H1 (cell line): ENCODE data around the gene TRDMT1. TPM values are rescaled to one million over a fixed set of nuclear protein-coding genes. Genes with fewer than 3 reads are reported as not detected.

ENCODE experiments used
- EZH2 ChIP-seq: fragments of 200-600 bp; sonication (generic); IDR thresholded peaks from 2 replicates; pipeline ENCODE4 v1.7.1; 2012; ENCODE audit warnings: low read depth, mild to moderate bottlenecking, moderate library complexity, low read length, inconsistent platforms; ENCODE audit not compliant: severe bottlenecking
- RBBP5 ChIP-seq: IDR thresholded peaks from 2 replicates; pipeline ENCODE4 v1.7.1; 2012; ENCODE audit warnings: low read depth, mild to moderate bottlenecking, inconsistent platforms, low read length, moderate library complexity, borderline replicate concordance
- SAP30 ChIP-seq: fragments of 300-600 bp; sonication (generic); IDR thresholded peaks from 2 replicates; pipeline ENCODE4 v1.7.1; 2012; ENCODE audit warnings: low read length, moderate library complexity, mild to moderate bottlenecking, inconsistent platforms; ENCODE audit not compliant: insufficient read depth, insufficient replicate concordance
- polyA plus RNA-seq, 7 experiments: library from polyadenylated mRNA; depleted of rRNA in 3 of 7; stranded (reverse) in 5 of 7; unstranded in 2 of 7; fragments of >200 nt in 5 of 7; fragments of 200-250 nt in 2 of 7; gene quantifications; 1 replicate in 5 of 7; 2 replicates in 1 of 7; 4 replicates in 1 of 7; pipeline versions ENCODE4 v1.2.1 to v1.2.3, GENCODE V29; 2011 to 2013; ENCODE audit warnings: missing spikeins in 2 of 7, mixed read lengths in 2 of 7
- total RNA-seq: library from RNA; stranded (reverse); fragmentation: NEBNext Ultra II Directional; extraction: Animal tissue kit (Norgen Biotek cat#: 25700); gene quantifications from 2 replicates; pipeline ENCODE4 v1.2.1, GENCODE V29; 2021
- TF ChIP-seq, protein P1 (sequence below): IDR thresholded peaks from 2 replicates; pipeline ENCODE4 v1.6.1; 2011; ENCODE audit warnings: low read length, improper control_type of control experiment

The TRDMT1 gene
- total and polyA plus RNA-seq, 2 of the 8 experiments (the other 6 are each of a cell fraction or from before 2014, with no cell fraction given): 7.4 to 21.4 TPM

DNA sequence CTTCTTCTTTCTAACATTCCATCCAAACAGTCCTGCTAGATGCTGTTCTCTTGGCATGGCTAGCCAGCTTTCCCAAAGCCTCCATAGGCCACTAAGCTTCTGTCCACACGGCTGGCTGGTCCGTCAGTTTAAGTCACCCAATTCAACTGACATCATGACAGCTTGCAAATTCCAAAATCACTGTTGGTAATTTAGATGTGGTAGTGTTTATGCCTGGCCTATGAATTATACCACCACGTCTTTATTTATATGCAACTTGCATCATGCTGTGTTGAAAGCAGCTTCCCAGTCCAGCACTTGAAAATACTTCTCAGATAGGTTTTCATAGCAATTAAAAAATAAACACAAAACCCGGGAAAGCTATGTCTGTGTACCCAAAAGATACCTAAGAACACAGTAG, 24.3 kb upstream of the TRDMT1 start (continued):
- TF ChIP-seq RBBP5: no peak
- no peak for TF ChIP-seq EZH2
- TF ChIP-seq, protein P1, sequence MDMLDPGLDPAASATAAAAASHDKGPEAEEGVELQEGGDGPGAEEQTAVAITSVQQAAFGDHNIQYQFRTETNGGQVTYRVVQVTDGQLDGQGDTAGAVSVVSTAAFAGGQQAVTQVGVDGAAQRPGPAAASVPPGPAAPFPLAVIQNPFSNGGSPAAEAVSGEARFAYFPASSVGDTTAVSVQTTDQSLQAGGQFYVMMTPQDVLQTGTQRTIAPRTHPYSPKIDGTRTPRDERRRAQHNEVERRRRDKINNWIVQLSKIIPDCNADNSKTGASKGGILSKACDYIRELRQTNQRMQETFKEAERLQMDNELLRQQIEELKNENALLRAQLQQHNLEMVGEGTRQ: no peak
- no peak for TF ChIP-seq SAP30
